Right lobe of liver (tissue), 6 donors: ENCODE measurements around the gene ENTHD1. TPM values are rescaled to one million over a fixed set of nuclear protein-coding genes. Genes with fewer than 3 reads are reported as not detected.

ENCODE experiments used
- ATAC-seq, 4 donors: fragments of 200-7000 bp; cut with Tn5 transposase; one replicate each; pipeline ENCODE4 v1.9.1; 2020; ENCODE audit warnings: mild to moderate bottlenecking in 4 of 4, moderate library complexity in 4 of 4
- DNase-seq, 3 donors: peaks; one replicate each; pipeline ENCODE4 v3.0.0-alpha.2; 2020
- H3K27ac ChIP-seq, 3 donors: fragments of 200-600 bp; one replicate each; pipeline ENCODE4 v1.8.0; 2022
- H3K27me3 ChIP-seq, 2 donors: fragments of 200-600 bp; one replicate each; pipeline ENCODE4 v1.8.0; 2022
- H3K36me3 ChIP-seq, 4 donors: fragments of 200-600 bp; sonication (generic) in 1 of 4; one replicate each; pipeline versions ENCODE4 v1.5.1 to v1.8.0; 2017 to 2022; ENCODE audit warnings: control low read depth in 1 of 4
- H3K4me1 ChIP-seq, 4 donors: fragments of 200-600 bp; sonication (generic) in 1 of 4; one replicate each; pipeline versions ENCODE4 v1.5.1 to v1.8.0; 2017 to 2022; ENCODE audit warnings: control low read depth in 1 of 4
- H3K4me3 ChIP-seq, 3 donors: fragments of 200-600 bp; one replicate each; pipeline ENCODE4 v1.8.0; 2022
- H3K9me3 ChIP-seq, 4 donors: fragments of 200-600 bp; sonication (generic) in 1 of 4; one replicate each; pipeline versions ENCODE4 v1.5.1 to v1.8.0; 2017 to 2022; ENCODE audit warnings: control low read depth in 1 of 4
- POLR2A ChIP-seq: fragments of 450-650 bp; IDR thresholded peaks from one replicate; pipeline ENCODE4 v1.6.1; 2017; ENCODE audit warnings: antibody characterized with exemption, mild to moderate bottlenecking
- WGBS: methylation state at CpG from one replicate; pipeline ENCODE4 v1.1.6; 2018; ENCODE audit warnings: low coverage, low lambda C conversion rate; ENCODE audit not compliant: insufficient coverage; ENCODE audit errors: missing lambda C conversion rate; 5-methylcytosine and 5-hydroxymethylcytosine counted together
- intact Hi-C, 2 donors: fragments of 100-400 bp; cut with DNase I; formaldehyde crosslinking; loops; one replicate each; pipeline versions ENCODE4 v1.11.2 to v1.14.1; 2022
- total RNA-seq, 6 experiments: library from RNA; depleted of rRNA in 2 of 6; stranded (reverse); fragments of >200 nt in 2 of 6; fragmentation: NEBNext Ultra II Directional in 3 of 6; extraction: Animal tissue kit (Norgen Biotek cat#: 25700) in 3 of 6; gene quantifications; one replicate each; pipeline versions ENCODE4 v1.1.0 to v1.2.4, GENCODE V29; 2016 to 2023
- TF ChIP-seq, protein P1 (sequence below), 4 donors: fragments of 200-600 bp in 3 of 4; fragments of 450-650 bp in 1 of 4; IDR thresholded peaks; one replicate each; pipeline versions ENCODE4 v1.5.1 to v1.8.0; 2016 to 2022; ENCODE audit warnings: antibody characterized with exemption in 4 of 4, mild to moderate bottlenecking in 2 of 4
- donor health status: DM: no; HTN: yes; CAD: no.
- donor health status: DM: no; HTN: no; CAD: no.
- donor health status: DM: no; HTN: no; CAD: no.
- donor health status: DM: no; HTN: yes; CAD: no.
- donor health status: DM: no; HTN: yes; CAD: no.

Gene ENTHD1
- total RNA-seq, 6 experiments from 2014 or later, result not detected

GRCh38 chr22:39785232-39785631, 108.3 kb downstream of the ENTHD1 start:
- H3K9me3 ChIP-seq, result peaks cover 0 to 2% (median 0%) of the 10 kb centered on the region in 4 donors
- H3K36me3 ChIP-seq, result no peaks in the 10 kb centered on the region
- intact Hi-C loops, result no loop called here
- no peaks in the 10 kb centered on the region for H3K4me1 ChIP-seq
- no peak overlapping the region for H3K4me3 ChIP-seq
- ATAC-seq (no peak), DNase-seq (no peak)
- 40% methylated on average over 3 of the region's 5 CpGs for WGBS
- TF ChIP-seq, protein P1, sequence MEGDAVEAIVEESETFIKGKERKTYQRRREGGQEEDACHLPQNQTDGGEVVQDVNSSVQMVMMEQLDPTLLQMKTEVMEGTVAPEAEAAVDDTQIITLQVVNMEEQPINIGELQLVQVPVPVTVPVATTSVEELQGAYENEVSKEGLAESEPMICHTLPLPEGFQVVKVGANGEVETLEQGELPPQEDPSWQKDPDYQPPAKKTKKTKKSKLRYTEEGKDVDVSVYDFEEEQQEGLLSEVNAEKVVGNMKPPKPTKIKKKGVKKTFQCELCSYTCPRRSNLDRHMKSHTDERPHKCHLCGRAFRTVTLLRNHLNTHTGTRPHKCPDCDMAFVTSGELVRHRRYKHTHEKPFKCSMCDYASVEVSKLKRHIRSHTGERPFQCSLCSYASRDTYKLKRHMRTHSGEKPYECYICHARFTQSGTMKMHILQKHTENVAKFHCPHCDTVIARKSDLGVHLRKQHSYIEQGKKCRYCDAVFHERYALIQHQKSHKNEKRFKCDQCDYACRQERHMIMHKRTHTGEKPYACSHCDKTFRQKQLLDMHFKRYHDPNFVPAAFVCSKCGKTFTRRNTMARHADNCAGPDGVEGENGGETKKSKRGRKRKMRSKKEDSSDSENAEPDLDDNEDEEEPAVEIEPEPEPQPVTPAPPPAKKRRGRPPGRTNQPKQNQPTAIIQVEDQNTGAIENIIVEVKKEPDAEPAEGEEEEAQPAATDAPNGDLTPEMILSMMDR (IDR thresholded peaks at IDR 0.05), result no peak
- no peak for TF ChIP-seq POLR2A
- no peak overlapping the region for H3K27ac ChIP-seq
- H3K27me3 ChIP-seq, result no peaks in the 10 kb centered on the region

GRCh38 chr22:39777716-39778454, 115.7 kb downstream of the ENTHD1 start:
- 36% methylated on average over 5 of the region's 5 CpGs for WGBS
- H3K4me1 ChIP-seq, result no peaks in the 10 kb centered on the region
- no peaks in the 10 kb centered on the region for H3K36me3 ChIP-seq
- intact Hi-C loops, result no loop called here
- peaks cover 0 to 8% of the 10 kb centered on the region in 2 donors for H3K27me3 ChIP-seq
- DNase-seq, result no peak
- H3K27ac ChIP-seq, result no peak overlapping the region
- ATAC-seq, result no peak
- peaks cover 0 to 2% (median 0%) of the 10 kb centered on the region in 4 donors for H3K9me3 ChIP-seq
- TF ChIP-seq, protein P1 (IDR thresholded peaks at IDR 0.05), result no peak
- TF ChIP-seq POLR2A, result no peak
- H3K4me3 ChIP-seq, result no peak overlapping the region

- TF ChIP-seq, protein P1 (IDR thresholded peaks at IDR 0.05), result no peak
- TF ChIP-seq POLR2A, result no peak
- H3K4me1 ChIP-seq, result no peaks in the 10 kb centered on the region
- no peak overlapping the region for H3K4me3 ChIP-seq
- intact Hi-C loops, result no loop called here
- no peaks in the 10 kb centered on the region for H3K36me3 ChIP-seq
- no peaks in the 10 kb centered on the region for H3K9me3 ChIP-seq
- H3K27ac ChIP-seq, result no peak overlapping the region
- ATAC-seq (no peak), DNase-seq (no peak)
- H3K27me3 ChIP-seq, result peaks cover 0 to 8% of the 10 kb centered on the region in 2 donors
- 53% methylated on average over 2 of the region's 2 CpGs for WGBS
Observed at GRCh38 chr22:39776295-39777009, 117.1 kb downstream of the ENTHD1 start.

DNA sequence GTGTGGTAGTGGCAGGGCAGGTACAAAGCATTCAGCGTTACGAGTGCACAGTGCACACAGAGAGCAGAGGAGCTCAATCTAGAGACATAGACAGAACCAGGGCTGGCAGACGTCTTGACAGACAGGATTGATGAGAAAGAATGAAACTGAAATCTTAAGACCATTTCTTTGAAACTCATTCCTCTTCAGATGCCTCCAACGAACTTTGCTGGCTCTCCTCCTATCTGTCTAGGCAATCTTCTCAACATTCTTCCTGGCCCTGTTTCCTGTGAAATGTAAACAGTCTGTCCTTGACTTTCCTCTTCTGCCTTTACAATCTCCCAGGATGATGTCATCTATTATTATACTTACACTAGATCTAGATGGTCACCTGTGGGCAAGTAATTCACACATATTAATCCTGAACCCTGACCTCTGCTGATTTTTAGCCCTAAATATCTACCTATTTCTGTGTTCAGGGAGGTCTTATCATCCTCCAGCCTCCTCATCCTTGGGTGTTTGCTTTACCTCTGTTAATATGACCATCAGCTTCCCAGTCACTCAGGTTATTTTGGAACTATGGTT, 119.5 kb downstream of the ENTHD1 start:
- DNase-seq, result no peak
- WGBS, result 7% methylated on average over 4 of the region's 4 CpGs
- H3K4me3 ChIP-seq, result no peak overlapping the region
- H3K36me3 ChIP-seq, result no peaks in the 10 kb centered on the region
- no peak overlapping the region for H3K27ac ChIP-seq
- H3K27me3 ChIP-seq, result peaks cover 0 to 8% of the 10 kb centered on the region in 2 donors
- no peaks in the 10 kb centered on the region for H3K4me1 ChIP-seq
- TF ChIP-seq POLR2A, result no peak
- TF ChIP-seq, protein P1 (IDR thresholded peaks at IDR 0.05), result no peak
- ATAC-seq, result no peak
- no peaks in the 10 kb centered on the region for H3K9me3 ChIP-seq
- intact Hi-C loops, result no loop called here
